Endodermal cell (in vitro differentiated cells): Measurements from ENCODE around the gene LHFPL2. TPM values are rescaled to one million over a fixed set of nuclear protein-coding genes. Genes with fewer than 3 reads are reported as not detected.

Experiments
- DNase-seq: peaks from one replicate; pipeline ENCODE4 v3.0.0-alpha.2; 2017
- H3K27ac ChIP-seq: 2 replicates; pipeline ENCODE4 v1.5.1; 2013; ENCODE audit warnings: mild to moderate bottlenecking, low read depth, low read length, moderate library complexity
- H3K27me3 ChIP-seq: 2 replicates; pipeline ENCODE4 v1.6.1; 2013; ENCODE audit warnings: mild to moderate bottlenecking, low read length, moderate library complexity; ENCODE audit not compliant: insufficient read depth, control insufficient read depth, poor library complexity, severe bottlenecking
- H3K36me3 ChIP-seq: 2 replicates; pipeline ENCODE4 v1.7.0; 2013; ENCODE audit warnings: mild to moderate bottlenecking, low read length, moderate library complexity; ENCODE audit not compliant: control insufficient read depth, insufficient read depth
- H3K4me1 ChIP-seq: one replicate; pipeline ENCODE4 v1.7.0; 2013; ENCODE audit warnings: low read length; ENCODE audit not compliant: control insufficient read depth, insufficient read depth
- H3K4me3 ChIP-seq: 2 replicates; pipeline ENCODE4 v1.5.1; 2013; ENCODE audit warnings: mild to moderate bottlenecking, low read length, moderate library complexity
- H3K9ac ChIP-seq: 2 replicates; pipeline ENCODE4 v1.6.1; 2013; ENCODE audit warnings: mild to moderate bottlenecking, low read length, moderate library complexity; ENCODE audit not compliant: poor library complexity, severe bottlenecking; ENCODE audit errors: extremely low read depth
- H3K9me3 ChIP-seq: 2 replicates; pipeline ENCODE4 v1.6.1; 2013; ENCODE audit warnings: mild to moderate bottlenecking, low read length, moderate library complexity; ENCODE audit not compliant: control insufficient read depth
- H3K27ac Mint-ChIP-seq: 2 replicates; pipeline ENCODE4 v1.8.0; 2020; ENCODE audit warnings: mixed read lengths
- H3K27me3 Mint-ChIP-seq: 2 replicates; pipeline ENCODE4 v1.8.0; 2021; ENCODE audit warnings: mild to moderate bottlenecking, mixed read lengths; ENCODE audit not compliant: insufficient read depth
- H3K36me3 Mint-ChIP-seq: 2 replicates; pipeline ENCODE4 v1.8.0; 2020; ENCODE audit warnings: low read depth, mixed read lengths
- H3K4me1 Mint-ChIP-seq: 2 replicates; pipeline ENCODE4 v1.8.0; 2020; ENCODE audit warnings: mixed read lengths
- H3K4me3 Mint-ChIP-seq: 2 replicates; pipeline ENCODE4 v1.8.0; 2020; ENCODE audit warnings: mild to moderate bottlenecking, moderate library complexity, mixed read lengths
- H3K9me3 Mint-ChIP-seq: 2 replicates; pipeline ENCODE4 v1.8.0; 2020; ENCODE audit warnings: mild to moderate bottlenecking, mixed read lengths
- CTCF ChIP-seq: fragments of 200-600 bp; sonication (generic); conservative IDR thresholded peaks from 2 replicates; pipeline ENCODE4 v1.5.0; 2021; ENCODE audit warnings: antibody characterized with exemption, mild to moderate bottlenecking
- WGBS, 2 experiments: methylation state at CpG; one replicate each; pipeline versions ENCODE4 v1.1.5 to v1.1.7; 2013; ENCODE audit warnings: missing lambda C conversion rate in 2 of 2, mixed read lengths in 1 of 2; ENCODE audit not compliant: insufficient coverage in 1 of 2, insufficient read length in 1 of 2; 5-methylcytosine and 5-hydroxymethylcytosine counted together
- total RNA-seq, 2 donors: library from RNA; stranded (reverse); fragmentation: NEBNext Ultra II Directional in 1 of 2; extraction: Animal tissue kit (Norgen Biotek cat#: 25700) in 1 of 2; gene quantifications; 2 replicates in 1 of 2; 3 replicates in 1 of 2; pipeline ENCODE4 v1.2.1, GENCODE V29; 2021

LHFPL2 gene
- total RNA-seq, 2 donors from 2014 or later, result 136 to 238 TPM

GRCh38 chr5:78552729-78553342, 95.7 kb downstream of the LHFPL2 start:
- Histone ChIP-seq H3K4me3 (no peak overlapping the region), H3K27ac (no peak overlapping the region), H3K36me3 (peaks cover 68% of the 10 kb centered on the region), H3K9ac (no peak overlapping the region), H3K27me3 (no peaks in the 10 kb centered on the region), H3K9me3 (peaks cover 9% of the 10 kb centered on the region), H3K4me1 (peaks cover 3% of the 10 kb centered on the region)
- H3K27me3 Mint-ChIP-seq, result no peaks in the 10 kb centered on the region
- no peak overlapping the region for H3K27ac Mint-ChIP-seq
- no peak for DNase-seq
- no peak for TF ChIP-seq CTCF
- H3K4me3 Mint-ChIP-seq, result no peak overlapping the region
- peaks cover 12% of the 10 kb centered on the region for H3K4me1 Mint-ChIP-seq
- peaks cover 2% of the 10 kb centered on the region for H3K9me3 Mint-ChIP-seq
- peaks cover 70% of the 10 kb centered on the region for H3K36me3 Mint-ChIP-seq
- WGBS, 2 experiments, result 96 to 97% methylated on average over 11 to 12 of the region's 12 CpGs

GRCh38 chr5:78550891-78551290, 97.7 kb downstream of the LHFPL2 start:
- H3K4me3 Mint-ChIP-seq, result no peak overlapping the region
- H3K4me1 ChIP-seq, result no peaks in the 10 kb centered on the region
- H3K27me3 ChIP-seq, result no peaks in the 10 kb centered on the region
- peaks cover 10% of the 10 kb centered on the region for H3K4me1 Mint-ChIP-seq
- TF ChIP-seq CTCF, result no peak
- no peak overlapping the region for H3K27ac Mint-ChIP-seq
- H3K36me3 Mint-ChIP-seq, result peaks cover 79% of the 10 kb centered on the region
- DNase-seq, result no peak
- H3K9me3 Mint-ChIP-seq, result peaks cover 2% of the 10 kb centered on the region
- no peak overlapping the region for H3K4me3 ChIP-seq
- H3K9ac ChIP-seq, result no peak overlapping the region
- H3K36me3 ChIP-seq, result peaks cover 66% of the 10 kb centered on the region
- WGBS, 2 experiments, result 95 to 97% methylated on average over 2 of the region's 2 CpGs
- no peak overlapping the region for H3K27ac ChIP-seq
- no peaks in the 10 kb centered on the region for H3K27me3 Mint-ChIP-seq
- H3K9me3 ChIP-seq, result peaks cover 9% of the 10 kb centered on the region

- peaks cover 84% of the 10 kb centered on the region for H3K36me3 Mint-ChIP-seq
- DNase-seq, result no peak
- Histone ChIP-seq H3K4me1 (no peaks in the 10 kb centered on the region), H3K27ac (no peak overlapping the region), H3K4me3 (no peak overlapping the region), H3K9me3 (peaks cover 9% of the 10 kb centered on the region), H3K27me3 (no peaks in the 10 kb centered on the region), H3K36me3 (peaks cover 66% of the 10 kb centered on the region), H3K9ac (no peak overlapping the region)
- H3K4me3 Mint-ChIP-seq, result no peak overlapping the region
- peak; percentile 11 for TF ChIP-seq CTCF
- H3K4me1 Mint-ChIP-seq, result peaks cover 19% of the 10 kb centered on the region
- H3K9me3 Mint-ChIP-seq, result peaks cover 2% of the 10 kb centered on the region
- H3K27ac Mint-ChIP-seq, result peak overlapping the region; percentile 27
- H3K27me3 Mint-ChIP-seq, result no peaks in the 10 kb centered on the region
- WGBS, 2 experiments, result 97 to 100% methylated on average over 3 to 5 of the region's 5 CpGs
These were observed 99.5 kb downstream of the LHFPL2 start for GRCh38 chr5:78549043-78549442.
